ENCODE results near the gene TLE4.

GRCh38 chr9:79645110-79645509, 73.3 kb downstream of the TLE4 start:
- TF ChIP-seq CTCF (IDR thresholded peaks at IDR 0.05): no peak
- no peak for TF ChIP-seq JUN (IDR thresholded peaks at IDR 0.05)
- no peak for TF ChIP-seq POLR2A (IDR thresholded peaks at IDR 0.05; ENCODE audit: low read length)
- TF ChIP-seq JUNB (IDR thresholded peaks at IDR 0.05): no peak
- no peak for TF ChIP-seq BHLHE40 (IDR thresholded peaks at IDR 0.05; ENCODE audit: low read depth, low read length)
- TF ChIP-seq KDM1A (IDR thresholded peaks at IDR 0.05; ENCODE audit: low read depth): no peak

All from A549 (cell line).